K562 (cell line): ENCODE data around the gene NUCKS1. TPM values are rescaled to one million over a fixed set of nuclear protein-coding genes. Genes with fewer than 3 reads are reported as not detected.

Source experiments
- CSDE1 ChIP-seq, 2 experiments: fragments of 450-650 bp; IDR thresholded peaks; 2 replicates each; pipeline ENCODE4 v1.6.1; 2016; ENCODE audit warnings: mild to moderate bottlenecking in 1 of 2
- PPARD ChIP-seq: fragments of 250-450 bp; sonication (Bioruptor Pico); IDR thresholded peaks from 2 replicates; pipeline ENCODE4 v1.8.0; 2022; ENCODE audit warnings: inconsistent platforms, mild to moderate bottlenecking, moderate library complexity
- REST ChIP-seq, 2 experiments: fragments of 450-650 bp; formaldehyde crosslinking in 1 of 2; IDR thresholded peaks; 2 replicates each; pipeline versions ENCODE4 v1.4.0 to v1.6.1; 2014 to 2020; ENCODE audit warnings: mild to moderate bottlenecking in 2 of 2, borderline replicate concordance in 1 of 2, low read depth in 1 of 2
- SAFB ChIP-seq: fragments of 200-400 bp; formaldehyde crosslinking; IDR thresholded peaks from 2 replicates; pipeline ENCODE4 v1.6.1; 2017; ENCODE audit warnings: low read depth, low read length, borderline replicate concordance
- SFPQ ChIP-seq: fragments of 200-400 bp; formaldehyde crosslinking; IDR thresholded peaks from 2 replicates; pipeline ENCODE4 v1.6.1; 2017; ENCODE audit warnings: mild to moderate bottlenecking, low read depth, low read length, moderate library complexity
- ZNF318 ChIP-seq, 2 experiments: fragments of 450-650 bp; IDR thresholded peaks; 2 replicates each; pipeline ENCODE4 v1.6.1; 2016; ENCODE audit warnings: mild to moderate bottlenecking in 2 of 2, borderline replicate concordance in 1 of 2, low read depth in 1 of 2, moderate library complexity in 1 of 2
- polyA plus RNA-seq, 8 experiments: library from polyadenylated mRNA; depleted of rRNA in 4 of 8; stranded (reverse) in 5 of 8; unstranded in 3 of 8; fragments of >200 nt; fragmentation: Nextera tagmentation in 2 of 8; fragmentation: Illumina TruSeq in 1 of 8; extraction: Ambion mirVana in 2 of 8; extraction: Trizol in 1 of 8; gene quantifications; 2 replicates each; pipeline versions ENCODE4 v1.2.1 to v1.2.3, GENCODE V29; 2011 to 2014; ENCODE audit warnings: inconsistent platforms in 1 of 8, missing spikeins in 1 of 8
- total RNA-seq, 7 experiments: library from RNA; depleted of rRNA in 6 of 7; stranded (reverse); fragments of >200 nt in 6 of 7; fragmentation: Illumina TruSeq in 2 of 7; extraction: Trizol in 2 of 7; gene quantifications; 2 replicates each; pipeline versions ENCODE4 v1.2.1 to v1.2.3, GENCODE V29; 2011 to 2021; ENCODE audit warnings: low replicate concordance in 1 of 7

The NUCKS1 gene
- total and polyA plus RNA-seq, 9 of the 15 experiments (the other 6 are each of a cell fraction or from before 2014, with no cell fraction given) = 66.7 to 244 (median 149) TPM

GRCh38 chr1:205706601-205707502 is 43.1 kb downstream of the NUCKS1 start (continued):
- TF ChIP-seq ZNF318 (IDR thresholded peaks at IDR 0.05; ENCODE audit: borderline replicate concordance in 1 of 2, low read depth in 1 of 2) = no peak
- TF ChIP-seq SFPQ = no peak
- TF ChIP-seq REST (IDR thresholded peaks at IDR 0.05; ENCODE audit: borderline replicate concordance) = no peak; the same call in 1 of the 2 replicates
- TF ChIP-seq REST (CRISPR knock-in tag; IDR thresholded peaks at IDR 0.05; ENCODE audit: low read depth) = no peak
- TF ChIP-seq SAFB = no peak
- TF ChIP-seq CSDE1 (IDR thresholded peaks at IDR 0.05) = no peak
- no peak for TF ChIP-seq PPARD
